Epithelial cell of esophagus (primary cell): ENCODE data around the gene ASS1.
A peak's percentile ranks its signal among the peaks of the same experiment; 100 is the strongest.
"Not testable (repeated sequence)": the region's sequence is repeated elsewhere in the genome, so short reads cannot be mapped to it uniquely, and the experiment has no call there.

Experiments
- DNase-seq: peaks from one replicate; pipeline ENCODE4 v3.0.0; 2010; ENCODE audit warnings: low read depth
- H3K4me3 ChIP-seq: 2 replicates; pipeline ENCODE4 v1.5.1; 2011; ENCODE audit warnings: mild to moderate bottlenecking, low read length, control low read depth
- TF ChIP-seq, protein P1 (sequence below): IDR thresholded peaks from 2 replicates; pipeline ENCODE4 v1.5.1; 2011; ENCODE audit warnings: low read depth, mild to moderate bottlenecking, low read length, control low read depth, inconsistent platforms; ENCODE audit not compliant: insufficient read depth; ENCODE audit errors: missing control alignments

The ASS1 gene

DNA sequence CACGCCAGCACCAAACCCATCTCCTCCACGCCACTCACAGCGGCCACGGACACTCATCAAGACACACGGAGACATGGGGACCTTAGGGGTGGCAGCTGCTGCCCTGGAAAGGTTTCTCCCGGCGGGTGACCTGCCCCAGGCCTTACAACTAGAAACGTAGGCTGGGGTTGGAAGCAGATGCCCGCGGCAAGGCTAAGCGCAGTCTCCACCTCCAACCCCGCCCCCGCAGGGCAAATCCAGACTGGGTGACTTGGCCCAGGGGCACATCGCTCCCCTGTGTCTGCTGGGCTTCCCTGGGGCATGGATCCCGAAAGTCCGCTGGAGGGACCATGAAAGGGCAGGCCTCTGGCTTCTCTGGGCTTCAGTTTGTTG is 12.0 kb upstream of the ASS1 start:
- TF ChIP-seq, protein P1, sequence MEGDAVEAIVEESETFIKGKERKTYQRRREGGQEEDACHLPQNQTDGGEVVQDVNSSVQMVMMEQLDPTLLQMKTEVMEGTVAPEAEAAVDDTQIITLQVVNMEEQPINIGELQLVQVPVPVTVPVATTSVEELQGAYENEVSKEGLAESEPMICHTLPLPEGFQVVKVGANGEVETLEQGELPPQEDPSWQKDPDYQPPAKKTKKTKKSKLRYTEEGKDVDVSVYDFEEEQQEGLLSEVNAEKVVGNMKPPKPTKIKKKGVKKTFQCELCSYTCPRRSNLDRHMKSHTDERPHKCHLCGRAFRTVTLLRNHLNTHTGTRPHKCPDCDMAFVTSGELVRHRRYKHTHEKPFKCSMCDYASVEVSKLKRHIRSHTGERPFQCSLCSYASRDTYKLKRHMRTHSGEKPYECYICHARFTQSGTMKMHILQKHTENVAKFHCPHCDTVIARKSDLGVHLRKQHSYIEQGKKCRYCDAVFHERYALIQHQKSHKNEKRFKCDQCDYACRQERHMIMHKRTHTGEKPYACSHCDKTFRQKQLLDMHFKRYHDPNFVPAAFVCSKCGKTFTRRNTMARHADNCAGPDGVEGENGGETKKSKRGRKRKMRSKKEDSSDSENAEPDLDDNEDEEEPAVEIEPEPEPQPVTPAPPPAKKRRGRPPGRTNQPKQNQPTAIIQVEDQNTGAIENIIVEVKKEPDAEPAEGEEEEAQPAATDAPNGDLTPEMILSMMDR: no peak
- DNase-seq: no peak
- H3K4me3 ChIP-seq: no peak overlapping the region

DNA sequence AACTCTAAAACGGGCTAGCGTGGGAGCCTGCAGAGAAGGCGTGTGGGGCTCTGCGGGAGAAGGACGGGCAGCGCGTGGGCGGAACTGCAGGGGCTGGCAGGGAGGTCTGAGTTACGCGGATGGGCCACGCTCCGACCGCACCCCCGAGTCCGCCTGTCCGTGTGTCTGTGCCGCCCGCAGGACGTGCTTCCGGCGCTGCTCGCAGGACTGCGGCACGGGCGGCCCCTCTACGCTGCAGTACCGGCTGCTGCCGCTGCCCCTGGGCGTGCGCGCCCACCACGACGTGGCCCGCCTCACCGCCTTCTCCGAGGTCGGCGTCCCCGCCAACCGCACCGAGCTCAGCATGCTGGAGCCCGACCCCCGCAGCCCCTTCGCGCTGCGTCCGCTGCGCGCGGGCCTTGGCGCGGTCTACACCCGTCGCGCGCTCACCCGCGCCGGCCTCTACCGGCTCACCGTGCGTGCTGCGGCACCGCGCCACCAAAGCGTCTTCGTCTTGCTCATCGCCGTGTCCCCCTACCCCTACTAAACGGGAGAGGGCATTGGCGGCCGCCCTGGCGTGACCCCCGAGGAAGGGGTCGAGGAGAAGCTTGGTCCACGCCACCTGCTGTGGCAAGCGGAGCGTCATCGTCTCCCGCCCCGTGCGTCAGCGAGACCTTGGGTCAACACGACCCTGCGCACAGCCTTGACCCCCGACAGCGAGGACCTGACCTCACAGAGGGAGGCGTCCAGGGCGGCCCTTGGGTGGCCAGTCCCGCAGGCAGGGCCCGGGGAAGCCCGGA is 11.4 kb upstream of the ASS1 start:
- H3K4me3 ChIP-seq: no peak overlapping the region
- TF ChIP-seq, protein P1: peak; percentile 20
- peak; percentile 44 for DNase-seq

DNA sequence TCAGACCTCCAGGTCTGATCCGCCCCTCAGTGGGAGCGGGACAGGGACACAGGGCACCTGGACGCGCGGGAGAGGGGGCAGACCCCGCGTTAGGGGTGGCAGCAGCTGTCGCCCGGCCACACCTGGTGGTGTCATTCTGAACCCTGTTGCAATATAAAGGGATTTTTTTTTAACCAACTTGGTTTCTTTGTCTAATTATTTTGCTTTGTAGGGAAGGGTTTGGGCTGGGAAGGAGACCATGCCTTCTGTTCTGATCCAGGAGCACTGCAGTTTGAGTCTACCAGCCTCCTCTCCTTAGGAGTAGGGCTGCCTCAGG is 10.9 kb upstream of the ASS1 start:
- TF ChIP-seq, protein P1: no peak
- no peak for DNase-seq
- H3K4me3 ChIP-seq: no peak overlapping the region

DNA sequence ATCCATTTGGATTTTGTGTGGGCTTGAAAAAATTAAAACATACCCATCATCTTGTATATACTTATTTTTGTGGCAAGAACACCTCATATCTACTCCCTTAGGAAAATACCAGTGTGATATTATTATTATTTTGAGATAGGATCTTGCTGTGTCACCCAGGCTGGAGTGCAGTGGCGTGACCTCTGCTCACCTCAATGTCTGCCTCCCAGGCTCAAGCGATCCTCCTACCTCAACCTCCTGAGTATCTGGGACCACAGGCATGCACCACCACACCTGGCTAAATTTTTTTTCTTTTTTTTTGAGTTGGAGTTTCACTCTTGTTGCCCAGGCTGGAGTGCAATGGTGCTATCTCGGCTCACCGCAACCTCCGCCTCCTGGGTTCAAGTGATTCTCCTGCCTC is 10.1 kb upstream of the ASS1 start:
- DNase-seq, H3K4me3 ChIP-seq: not testable (repeated sequence)

DNA sequence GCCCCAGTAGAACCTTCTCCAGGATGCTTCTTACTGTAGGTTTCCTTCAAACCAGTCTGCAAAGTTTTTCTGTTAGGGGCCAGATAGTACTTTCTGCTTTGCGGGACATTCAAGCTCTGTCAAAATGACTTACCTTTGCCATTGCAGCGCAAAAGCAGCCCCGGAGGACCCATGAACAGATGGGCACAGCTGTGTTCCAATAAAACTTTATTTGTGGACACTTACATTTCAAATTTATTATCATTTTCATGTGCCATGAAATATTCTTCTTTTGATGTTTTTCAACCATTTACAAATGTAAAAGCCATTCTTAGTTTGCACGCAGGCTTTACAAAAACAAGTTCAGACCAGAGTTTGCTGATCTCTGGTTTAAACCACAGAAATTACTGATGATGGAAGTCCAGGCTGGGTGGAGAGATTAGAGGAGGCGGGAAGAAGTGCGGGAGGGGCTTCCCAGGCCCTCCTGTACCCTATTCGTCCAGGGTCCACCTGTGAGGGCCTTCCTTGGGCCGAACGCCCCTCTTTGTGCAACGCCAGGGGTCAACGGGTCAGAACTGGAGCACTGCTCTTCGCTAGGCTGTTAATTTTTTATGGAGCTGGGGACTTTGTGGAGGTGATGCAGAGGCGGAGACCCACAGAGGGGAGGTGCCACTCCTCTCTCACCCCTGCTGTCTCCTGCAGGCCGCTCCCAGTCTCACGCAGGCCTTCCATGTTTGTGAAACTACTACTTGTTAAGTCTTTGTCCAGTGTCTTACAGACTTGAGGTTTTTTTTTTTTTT is 7.6 kb upstream of the ASS1 start:
- DNase-seq: no peak
- TF ChIP-seq, protein P1: no peak
- H3K4me3 ChIP-seq: no peak overlapping the region

DNA sequence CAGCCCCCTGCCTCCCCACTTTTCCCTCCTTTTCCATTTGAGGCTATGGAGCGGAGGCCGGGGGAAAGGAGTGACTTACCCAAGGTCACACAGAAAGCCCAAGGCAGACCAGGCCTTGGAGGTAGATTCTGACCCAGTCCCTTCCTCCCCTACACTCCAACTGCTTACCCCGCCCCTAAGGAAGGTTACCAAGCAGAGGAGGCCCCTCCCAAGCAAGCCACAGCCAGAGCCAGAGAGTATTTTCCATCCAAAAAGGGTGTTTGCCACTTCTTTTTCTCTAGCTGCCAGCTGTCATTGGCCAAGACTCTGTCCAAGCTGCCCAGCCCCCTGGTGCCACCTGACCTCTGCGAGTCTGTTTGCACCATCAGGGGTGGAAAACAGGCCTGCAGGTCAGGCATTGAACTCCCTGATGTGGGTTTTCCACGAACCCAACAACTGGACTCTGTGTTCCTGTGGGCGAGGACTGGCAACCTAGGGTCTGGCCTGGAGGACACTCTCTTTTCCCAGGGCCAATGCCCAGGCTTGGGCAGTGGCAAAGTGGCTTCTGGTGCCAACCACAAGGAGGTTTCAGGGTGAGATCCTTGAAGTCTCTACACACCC is 6.3 kb upstream of the ASS1 start:
- H3K4me3 ChIP-seq: no peak overlapping the region
- TF ChIP-seq, protein P1: no peak
- DNase-seq: no peak

DNA sequence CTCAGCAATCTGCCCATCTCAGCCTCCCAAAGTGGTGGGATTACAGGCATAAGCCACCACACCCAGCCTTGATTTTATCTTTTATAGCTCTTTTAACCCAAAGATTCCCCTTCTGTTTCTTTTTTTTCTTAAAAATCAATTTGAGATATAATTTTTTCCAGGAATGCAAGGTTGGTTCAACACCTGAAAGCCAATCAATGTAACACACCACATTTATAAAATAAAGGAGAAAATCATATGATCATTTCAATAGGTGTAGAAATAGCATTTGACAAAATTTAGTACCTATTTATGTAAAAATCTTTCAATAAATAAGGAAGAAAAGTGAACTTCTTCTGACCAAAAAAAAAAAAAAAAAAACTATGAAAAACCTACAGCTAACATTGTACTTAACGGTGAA is 3.7 kb upstream of the ASS1 start:
- TF ChIP-seq, protein P1: no peak
- no peak overlapping the region for H3K4me3 ChIP-seq
- no peak for DNase-seq
